Measurements from ENCODE around the gene AK3.

AK3 gene

GRCh38 chr9:4670591-4670990 is 70.4 kb downstream of the AK3 start:
- Histone ChIP-seq H3K4me3 (no peak overlapping the region), H3K27ac (no peak overlapping the region)
- no peak for DNase-seq (ENCODE audit: low spot score)
- TF ChIP-seq, protein P1, sequence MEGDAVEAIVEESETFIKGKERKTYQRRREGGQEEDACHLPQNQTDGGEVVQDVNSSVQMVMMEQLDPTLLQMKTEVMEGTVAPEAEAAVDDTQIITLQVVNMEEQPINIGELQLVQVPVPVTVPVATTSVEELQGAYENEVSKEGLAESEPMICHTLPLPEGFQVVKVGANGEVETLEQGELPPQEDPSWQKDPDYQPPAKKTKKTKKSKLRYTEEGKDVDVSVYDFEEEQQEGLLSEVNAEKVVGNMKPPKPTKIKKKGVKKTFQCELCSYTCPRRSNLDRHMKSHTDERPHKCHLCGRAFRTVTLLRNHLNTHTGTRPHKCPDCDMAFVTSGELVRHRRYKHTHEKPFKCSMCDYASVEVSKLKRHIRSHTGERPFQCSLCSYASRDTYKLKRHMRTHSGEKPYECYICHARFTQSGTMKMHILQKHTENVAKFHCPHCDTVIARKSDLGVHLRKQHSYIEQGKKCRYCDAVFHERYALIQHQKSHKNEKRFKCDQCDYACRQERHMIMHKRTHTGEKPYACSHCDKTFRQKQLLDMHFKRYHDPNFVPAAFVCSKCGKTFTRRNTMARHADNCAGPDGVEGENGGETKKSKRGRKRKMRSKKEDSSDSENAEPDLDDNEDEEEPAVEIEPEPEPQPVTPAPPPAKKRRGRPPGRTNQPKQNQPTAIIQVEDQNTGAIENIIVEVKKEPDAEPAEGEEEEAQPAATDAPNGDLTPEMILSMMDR (IDR thresholded peaks at IDR 0.05), result no peak

GRCh38 chr9:4669890-4670289 is 71.1 kb downstream of the AK3 start:
- DNase-seq (ENCODE audit: low spot score), result no peak
- TF ChIP-seq, protein P1 (IDR thresholded peaks at IDR 0.05), result no peak
- no peak overlapping the region for H3K4me3 ChIP-seq

DNA sequence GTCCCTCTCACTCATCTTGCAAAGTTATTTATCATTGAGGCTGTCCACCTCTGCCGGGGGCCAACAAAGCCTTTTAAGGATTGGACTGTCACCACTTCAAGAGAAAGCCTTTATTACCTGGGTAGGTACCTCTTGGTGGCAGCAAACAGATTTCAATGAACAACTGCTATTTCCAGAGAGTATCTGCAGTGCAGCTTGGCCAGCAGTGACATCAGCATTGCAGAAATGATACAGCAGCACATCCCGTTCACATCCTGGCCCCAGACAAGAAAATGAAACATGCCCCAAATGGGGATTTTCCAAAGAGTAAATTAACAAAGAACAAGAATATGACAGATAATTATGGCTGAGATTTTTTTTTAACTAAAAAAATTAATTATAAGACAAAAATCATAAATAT is 72.4 kb downstream of the AK3 start:
- Histone ChIP-seq H3K4me3 (no peak overlapping the region), H3K27ac (no peak overlapping the region)
- TF ChIP-seq, protein P1 (IDR thresholded peaks at IDR 0.05), result no peak
- DNase-seq (ENCODE audit: low spot score), result no peak

More at GRCh38 chr9:4669890-4670289, 71.1 kb downstream of the AK3 start:
- no peak overlapping the region for H3K27ac ChIP-seq

GRCh38 chr9:4667681-4668080 is 73.3 kb downstream of the AK3 start:
- TF ChIP-seq, protein P1 (IDR thresholded peaks at IDR 0.05), result no peak
- H3K4me3 ChIP-seq, result no peak overlapping the region
- no peak overlapping the region for H3K27ac ChIP-seq
- no peak for DNase-seq (ENCODE audit: low spot score)

DNA sequence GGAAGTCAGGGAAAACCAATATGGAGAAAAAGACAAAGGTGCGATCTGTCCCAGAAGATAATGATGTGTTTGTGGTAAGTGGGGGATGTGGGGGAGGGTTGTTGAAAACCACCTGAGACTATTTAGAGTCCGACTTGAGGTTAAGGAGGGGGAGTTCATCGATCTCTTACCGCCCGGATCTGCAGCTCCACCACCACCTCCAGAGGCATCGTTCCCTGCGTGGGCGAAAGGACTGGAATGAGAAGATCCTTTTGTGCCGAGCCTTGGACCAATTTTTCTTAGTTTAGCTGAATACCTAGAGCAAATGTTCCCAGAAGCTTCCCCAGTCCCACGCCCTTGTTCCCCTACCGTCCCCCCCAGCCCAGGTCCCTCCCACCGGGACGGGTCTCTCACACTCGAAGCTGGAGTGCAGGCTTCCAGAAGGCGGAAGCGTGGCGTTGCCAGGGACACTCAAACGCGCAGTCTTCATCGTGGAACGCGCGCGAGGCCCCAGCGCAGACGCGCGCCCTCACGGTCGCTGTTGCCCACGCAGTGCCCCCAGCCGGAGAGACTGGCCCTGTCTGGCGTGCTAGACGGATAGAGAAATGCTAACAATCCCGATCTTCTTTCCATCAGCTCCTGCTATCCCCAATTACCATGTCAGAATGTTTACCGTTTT is 74.8 kb downstream of the AK3 start, which contains the start of gene SPATA6L:
TSS of gene SPATA6L (minus strand) at position 439 of the 658 bp plus-strand sequence. CDS start at position 209, 230 bp downstream.
- H3K4me3 ChIP-seq, result peak within 1 kb of the TSS; percentile 66
- TF ChIP-seq, protein P1 (IDR thresholded peaks at IDR 0.05), result no peak
- peak within 1 kb of the TSS; percentile 35 to 73 for H3K27ac ChIP-seq
- DNase-seq (ENCODE audit: low spot score), result peak; percentile 82

DNA sequence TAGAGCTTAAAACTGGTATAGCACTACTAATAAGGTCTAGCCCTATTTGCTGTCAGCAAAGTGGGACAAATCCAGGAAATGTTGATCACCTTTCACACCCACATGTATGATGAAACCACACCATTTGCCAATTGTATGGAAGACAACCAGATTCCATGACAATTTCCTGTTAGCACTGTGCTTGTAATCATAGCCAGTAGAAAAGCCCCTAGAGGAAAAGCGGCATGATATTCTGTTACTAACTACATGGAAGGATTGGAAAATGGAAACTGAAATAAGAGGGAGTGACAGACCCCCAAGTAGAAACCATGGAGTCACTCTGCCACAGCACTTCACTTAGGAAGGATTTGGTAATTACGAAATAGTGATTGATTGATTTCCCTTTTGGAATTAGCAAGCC is 75.6 kb downstream of the AK3 start:
- H3K27ac ChIP-seq, result peak overlapping the region in 1 of 2 donors; percentile 46

More for the DNA sequence above, 75.6 kb downstream of the AK3 start:
- H3K4me3 ChIP-seq, result peak overlapping the region; percentile 66
- DNase-seq (ENCODE audit: low spot score), result no peak
- TF ChIP-seq, protein P1 (IDR thresholded peaks at IDR 0.05), result no peak
